ENCODE data around the gene CPNE5.

DNA sequence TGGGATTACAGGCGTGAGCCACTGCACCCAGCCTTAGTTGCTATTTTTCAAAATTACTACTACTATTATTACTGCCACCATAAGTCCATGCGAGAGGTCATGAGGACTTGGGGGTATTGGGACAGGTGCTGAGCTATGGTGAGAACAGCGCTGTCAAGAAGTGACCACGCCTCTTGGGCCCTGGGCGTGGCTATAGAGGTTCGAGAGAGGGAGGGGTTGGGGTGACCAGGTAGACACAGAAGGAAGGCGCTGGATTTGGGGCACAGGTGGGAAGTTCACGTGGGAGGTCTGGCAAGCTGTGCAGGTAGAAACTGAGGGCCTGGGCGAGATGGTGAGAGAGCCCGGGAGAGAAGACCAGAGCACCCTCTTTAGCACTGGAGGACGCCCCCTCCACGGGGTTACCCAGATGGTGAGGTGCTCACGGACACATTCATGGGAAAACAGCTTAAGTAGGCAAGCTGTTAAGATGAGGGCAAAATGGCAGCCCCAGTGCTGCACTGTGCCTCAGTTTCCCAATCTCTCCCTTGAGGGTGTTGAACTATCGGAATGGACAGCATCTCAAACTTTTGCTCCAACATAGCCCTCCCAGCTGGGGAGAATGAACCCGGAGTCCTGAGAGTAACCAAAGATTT lies 80.6 kb downstream of the CPNE5 start:
- TF ChIP-seq, protein P1, sequence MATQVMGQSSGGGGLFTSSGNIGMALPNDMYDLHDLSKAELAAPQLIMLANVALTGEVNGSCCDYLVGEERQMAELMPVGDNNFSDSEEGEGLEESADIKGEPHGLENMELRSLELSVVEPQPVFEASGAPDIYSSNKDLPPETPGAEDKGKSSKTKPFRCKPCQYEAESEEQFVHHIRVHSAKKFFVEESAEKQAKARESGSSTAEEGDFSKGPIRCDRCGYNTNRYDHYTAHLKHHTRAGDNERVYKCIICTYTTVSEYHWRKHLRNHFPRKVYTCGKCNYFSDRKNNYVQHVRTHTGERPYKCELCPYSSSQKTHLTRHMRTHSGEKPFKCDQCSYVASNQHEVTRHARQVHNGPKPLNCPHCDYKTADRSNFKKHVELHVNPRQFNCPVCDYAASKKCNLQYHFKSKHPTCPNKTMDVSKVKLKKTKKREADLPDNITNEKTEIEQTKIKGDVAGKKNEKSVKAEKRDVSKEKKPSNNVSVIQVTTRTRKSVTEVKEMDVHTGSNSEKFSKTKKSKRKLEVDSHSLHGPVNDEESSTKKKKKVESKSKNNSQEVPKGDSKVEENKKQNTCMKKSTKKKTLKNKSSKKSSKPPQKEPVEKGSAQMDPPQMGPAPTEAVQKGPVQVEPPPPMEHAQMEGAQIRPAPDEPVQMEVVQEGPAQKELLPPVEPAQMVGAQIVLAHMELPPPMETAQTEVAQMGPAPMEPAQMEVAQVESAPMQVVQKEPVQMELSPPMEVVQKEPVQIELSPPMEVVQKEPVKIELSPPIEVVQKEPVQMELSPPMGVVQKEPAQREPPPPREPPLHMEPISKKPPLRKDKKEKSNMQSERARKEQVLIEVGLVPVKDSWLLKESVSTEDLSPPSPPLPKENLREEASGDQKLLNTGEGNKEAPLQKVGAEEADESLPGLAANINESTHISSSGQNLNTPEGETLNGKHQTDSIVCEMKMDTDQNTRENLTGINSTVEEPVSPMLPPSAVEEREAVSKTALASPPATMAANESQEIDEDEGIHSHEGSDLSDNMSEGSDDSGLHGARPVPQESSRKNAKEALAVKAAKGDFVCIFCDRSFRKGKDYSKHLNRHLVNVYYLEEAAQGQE (IDR thresholded peaks at IDR 0.05; ENCODE audit: insufficient read depth in 1 of 2, low read depth in 2 of 2, low read length in 1 of 2), result no peak
- TF ChIP-seq, protein P2, sequence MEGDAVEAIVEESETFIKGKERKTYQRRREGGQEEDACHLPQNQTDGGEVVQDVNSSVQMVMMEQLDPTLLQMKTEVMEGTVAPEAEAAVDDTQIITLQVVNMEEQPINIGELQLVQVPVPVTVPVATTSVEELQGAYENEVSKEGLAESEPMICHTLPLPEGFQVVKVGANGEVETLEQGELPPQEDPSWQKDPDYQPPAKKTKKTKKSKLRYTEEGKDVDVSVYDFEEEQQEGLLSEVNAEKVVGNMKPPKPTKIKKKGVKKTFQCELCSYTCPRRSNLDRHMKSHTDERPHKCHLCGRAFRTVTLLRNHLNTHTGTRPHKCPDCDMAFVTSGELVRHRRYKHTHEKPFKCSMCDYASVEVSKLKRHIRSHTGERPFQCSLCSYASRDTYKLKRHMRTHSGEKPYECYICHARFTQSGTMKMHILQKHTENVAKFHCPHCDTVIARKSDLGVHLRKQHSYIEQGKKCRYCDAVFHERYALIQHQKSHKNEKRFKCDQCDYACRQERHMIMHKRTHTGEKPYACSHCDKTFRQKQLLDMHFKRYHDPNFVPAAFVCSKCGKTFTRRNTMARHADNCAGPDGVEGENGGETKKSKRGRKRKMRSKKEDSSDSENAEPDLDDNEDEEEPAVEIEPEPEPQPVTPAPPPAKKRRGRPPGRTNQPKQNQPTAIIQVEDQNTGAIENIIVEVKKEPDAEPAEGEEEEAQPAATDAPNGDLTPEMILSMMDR (IDR thresholded peaks at IDR 0.05), result no peak
- TF ChIP-seq POLR2AphosphoS5 (IDR thresholded peaks at IDR 0.05; ENCODE audit: low read depth, low read length), result no peak
- no peak for TF ChIP-seq SIN3A (IDR thresholded peaks at IDR 0.05; ENCODE audit: borderline replicate concordance, insufficient read depth, low read depth, low read length)
- no peak for TF ChIP-seq TCF7L2 (IDR thresholded peaks at IDR 0.05; ENCODE audit: low read depth, low read length)

All from Panc1 (cell line).